22Rv1 (cell line): Measurements from ENCODE around the gene ADCK1.

ENCODE experiments used
- ZFX ChIP-seq: fragments of 450-650 bp; IDR thresholded peaks from 2 replicates; pipeline ENCODE4 v1.6.1; 2017; ENCODE audit warnings: antibody characterized with exemption, borderline replicate concordance
- TF ChIP-seq, protein P1 (sequence below): fragments of 450-650 bp; IDR thresholded peaks from 2 replicates; pipeline ENCODE4 v1.5.1; 2017; ENCODE audit warnings: mild to moderate bottlenecking

DNA sequence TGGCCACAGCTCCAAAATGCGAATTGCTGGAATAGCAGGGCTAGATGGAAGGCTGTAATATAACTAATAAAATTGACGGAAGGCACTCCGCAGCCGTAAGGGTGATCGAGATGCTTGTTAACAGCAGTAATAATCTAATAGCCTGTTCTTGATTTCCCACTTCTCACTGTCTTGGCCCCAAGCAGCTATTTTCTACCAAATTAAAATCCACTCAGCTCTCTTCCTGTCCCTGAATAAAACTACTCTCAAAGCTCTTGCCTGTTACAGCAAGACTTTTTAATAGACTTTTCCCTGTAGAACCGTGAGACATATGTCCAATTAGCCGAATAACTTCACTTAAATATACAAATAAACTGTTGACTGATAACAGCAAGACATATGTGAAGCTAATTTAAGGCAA is 38.0 kb downstream of the ADCK1 start:
- TF ChIP-seq, protein P1, sequence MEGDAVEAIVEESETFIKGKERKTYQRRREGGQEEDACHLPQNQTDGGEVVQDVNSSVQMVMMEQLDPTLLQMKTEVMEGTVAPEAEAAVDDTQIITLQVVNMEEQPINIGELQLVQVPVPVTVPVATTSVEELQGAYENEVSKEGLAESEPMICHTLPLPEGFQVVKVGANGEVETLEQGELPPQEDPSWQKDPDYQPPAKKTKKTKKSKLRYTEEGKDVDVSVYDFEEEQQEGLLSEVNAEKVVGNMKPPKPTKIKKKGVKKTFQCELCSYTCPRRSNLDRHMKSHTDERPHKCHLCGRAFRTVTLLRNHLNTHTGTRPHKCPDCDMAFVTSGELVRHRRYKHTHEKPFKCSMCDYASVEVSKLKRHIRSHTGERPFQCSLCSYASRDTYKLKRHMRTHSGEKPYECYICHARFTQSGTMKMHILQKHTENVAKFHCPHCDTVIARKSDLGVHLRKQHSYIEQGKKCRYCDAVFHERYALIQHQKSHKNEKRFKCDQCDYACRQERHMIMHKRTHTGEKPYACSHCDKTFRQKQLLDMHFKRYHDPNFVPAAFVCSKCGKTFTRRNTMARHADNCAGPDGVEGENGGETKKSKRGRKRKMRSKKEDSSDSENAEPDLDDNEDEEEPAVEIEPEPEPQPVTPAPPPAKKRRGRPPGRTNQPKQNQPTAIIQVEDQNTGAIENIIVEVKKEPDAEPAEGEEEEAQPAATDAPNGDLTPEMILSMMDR, result no peak
- no peak for TF ChIP-seq ZFX
